ENCODE data around the gene CKS1B.

CKS1B gene

GRCh38 chr1:155003227-155003765 lies 28.8 kb downstream of the CKS1B start:
- peak; percentile 72 for DNase-seq

- DNase-seq: peak; percentile 69
Measured at GRCh38 chr1:155003766-155004351, 29.4 kb downstream of the CKS1B start.

- DNase-seq: no peak
Measured at GRCh38 chr1:155004352-155005075, 30.0 kb downstream of the CKS1B start.

- no peak for DNase-seq
Measured at GRCh38 chr1:155005076-155006011, 30.9 kb downstream of the CKS1B start.

- DNase-seq: no peak
Measured at GRCh38 chr1:155006601-155007101, 32.2 kb downstream of the CKS1B start.

- DNase-seq: no peak
Measured at GRCh38 chr1:155007251-155007828, 32.9 kb downstream of the CKS1B start.

- DNase-seq: no peak
Measured at GRCh38 chr1:155008015-155008941, 33.8 kb downstream of the CKS1B start.

GRCh38 chr1:155009221-155009711 lies 34.8 kb downstream of the CKS1B start:
- no peak for DNase-seq

- no peak for DNase-seq
Measured at GRCh38 chr1:155009742-155010141, 35.3 kb downstream of the CKS1B start.

- DNase-seq: no peak
Measured at GRCh38 chr1:155010211-155010918, 35.9 kb downstream of the CKS1B start.

- DNase-seq: no peak
Measured at GRCh38 chr1:155011004-155011416, 36.5 kb downstream of the CKS1B start.

- DNase-seq: no peak
Measured at GRCh38 chr1:155011437-155012025, 37.0 kb downstream of the CKS1B start.

GRCh38 chr1:155012026-155012546 lies 37.6 kb downstream of the CKS1B start:
- peak; percentile 79 for DNase-seq

GRCh38 chr1:155012776-155013602 lies 38.5 kb downstream of the CKS1B start:
- DNase-seq: no peak

- no peak for DNase-seq
Measured at GRCh38 chr1:155013632-155014031, 39.2 kb downstream of the CKS1B start.

- no peak for DNase-seq
Measured at GRCh38 chr1:155014709-155015508, 40.4 kb downstream of the CKS1B start.

GRCh38 chr1:155015527-155016230 lies 41.2 kb downstream of the CKS1B start:
- DNase-seq: no peak
